Measurements from ENCODE around the gene IGF1R. TPM values are rescaled to one million over a fixed set of nuclear protein-coding genes. Genes with fewer than 3 reads are reported as not detected.
A peak's percentile ranks its signal among the peaks of the same experiment; 100 is the strongest.

IGF1R gene
- 100 to 1,000 TPM in 1 of 2 donors, 10 to 100 TPM in 1; 48.3 to 154 TPM for total RNA-seq
- 1 to 10 TPM; 5.9 to 7.0 TPM for polyA plus RNA-seq
- long read RNA-seq, donor 1: 0 reads
- long read RNA-seq, donor 2: 0 reads
- long read RNA-seq, donor 3: 0 reads
- long read RNA-seq, donor 4: 0 reads
- long read RNA-seq, donor 5: 0 reads

DNA sequence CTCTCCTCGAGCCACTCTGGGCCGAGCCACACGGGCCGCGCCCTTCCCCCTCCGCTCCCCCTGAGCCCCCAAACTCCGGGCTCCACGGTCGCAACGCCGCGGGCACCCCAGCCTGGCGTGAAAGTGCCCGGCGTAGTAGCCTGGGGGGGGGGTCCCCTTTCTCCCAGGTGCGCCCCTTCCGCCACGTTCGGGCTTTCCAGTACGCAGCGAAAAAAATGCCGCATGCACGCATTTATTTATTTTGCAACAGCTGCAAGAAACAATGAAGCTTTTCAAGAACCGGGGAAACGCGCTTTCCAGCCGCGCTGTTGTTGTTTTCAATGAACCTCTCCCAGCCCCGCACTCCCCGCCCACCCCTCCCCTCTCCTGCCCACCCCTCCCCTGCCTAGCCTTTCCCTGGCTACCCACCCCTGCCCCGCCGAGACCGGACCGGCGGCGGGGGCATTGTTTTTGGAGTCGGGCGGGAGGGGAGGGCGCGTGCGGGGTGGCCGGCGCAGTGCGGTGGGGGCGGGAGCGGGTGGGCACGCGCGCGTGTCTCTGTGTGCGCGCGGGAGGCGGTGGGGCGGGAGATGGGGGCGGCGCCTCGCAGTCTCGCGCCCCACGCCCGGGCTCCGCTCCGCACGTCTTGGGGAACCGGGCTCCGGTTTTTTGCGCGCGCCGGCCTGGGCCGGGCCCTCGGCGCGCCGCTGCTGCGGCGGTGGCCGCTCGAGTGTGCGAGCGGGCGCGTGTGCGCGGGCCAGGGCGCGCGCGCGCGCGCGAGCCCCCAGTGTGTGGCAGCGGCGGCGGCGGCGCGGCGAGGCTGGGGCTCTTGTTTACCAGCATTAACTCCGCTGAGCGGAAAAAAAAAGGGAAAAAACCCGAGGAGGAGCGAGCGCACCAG is at the start of gene IGF1R:
Gene IGF1R (plus strand): TSS at position 766 of the 880 bp plus-strand sequence. CDS start 1,043 bp downstream, outside the sequence.
- TF ChIP-seq, protein P1, sequence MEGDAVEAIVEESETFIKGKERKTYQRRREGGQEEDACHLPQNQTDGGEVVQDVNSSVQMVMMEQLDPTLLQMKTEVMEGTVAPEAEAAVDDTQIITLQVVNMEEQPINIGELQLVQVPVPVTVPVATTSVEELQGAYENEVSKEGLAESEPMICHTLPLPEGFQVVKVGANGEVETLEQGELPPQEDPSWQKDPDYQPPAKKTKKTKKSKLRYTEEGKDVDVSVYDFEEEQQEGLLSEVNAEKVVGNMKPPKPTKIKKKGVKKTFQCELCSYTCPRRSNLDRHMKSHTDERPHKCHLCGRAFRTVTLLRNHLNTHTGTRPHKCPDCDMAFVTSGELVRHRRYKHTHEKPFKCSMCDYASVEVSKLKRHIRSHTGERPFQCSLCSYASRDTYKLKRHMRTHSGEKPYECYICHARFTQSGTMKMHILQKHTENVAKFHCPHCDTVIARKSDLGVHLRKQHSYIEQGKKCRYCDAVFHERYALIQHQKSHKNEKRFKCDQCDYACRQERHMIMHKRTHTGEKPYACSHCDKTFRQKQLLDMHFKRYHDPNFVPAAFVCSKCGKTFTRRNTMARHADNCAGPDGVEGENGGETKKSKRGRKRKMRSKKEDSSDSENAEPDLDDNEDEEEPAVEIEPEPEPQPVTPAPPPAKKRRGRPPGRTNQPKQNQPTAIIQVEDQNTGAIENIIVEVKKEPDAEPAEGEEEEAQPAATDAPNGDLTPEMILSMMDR (IDR thresholded peaks at IDR 0.05; ENCODE audit: control extremely low read depth, extremely low read depth): no peak
- peaks cover 0 to 5% (median 0%) of the 10 kb centered on the region in 4 donors for H3K36me3 ChIP-seq (ENCODE audit: control insufficient read depth in 4 of 4, insufficient read depth in 4 of 4, low read length in 4 of 4)
- peak; percentile 94 to 97 (median 95) for DNase-seq
- H3K9me3 ChIP-seq (ENCODE audit: control insufficient read depth in 4 of 4, insufficient read depth in 3 of 4, low read length in 3 of 4): peaks cover 0 to 2% (median 0%) of the 10 kb centered on the region in 4 donors
- H3K4me3 ChIP-seq: peak within 1 kb of the TSS; percentile 94
- ATAC-seq (ENCODE audit: insufficient read depth, low FRiP score): peak; percentile 89
- peaks cover 0 to 12% (median 0%) of the 10 kb centered on the region in 5 donors for H3K4me1 ChIP-seq (ENCODE audit: control insufficient read depth in 5 of 5, insufficient read depth in 5 of 5, low read length in 5 of 5)
- 0% methylated on average over 69 to 106 of the region's 106 CpGs for WGBS, 2 donors
- peak within 1 kb of the TSS; percentile 96 to 98 for H3K27ac ChIP-seq (ENCODE audit: low read depth in 1 of 2, low read length in 1 of 2)
- H3K27me3 ChIP-seq (ENCODE audit: control insufficient read depth in 3 of 3, insufficient read depth in 3 of 3, low read length in 2 of 3): peaks cover 0 to 17% (median 14%) of the 10 kb centered on the region in 3 donors
- H3K9ac ChIP-seq (ENCODE audit: insufficient read depth in 1 of 2, low read length in 2 of 2): no peak within 1 kb of the TSS

DNA sequence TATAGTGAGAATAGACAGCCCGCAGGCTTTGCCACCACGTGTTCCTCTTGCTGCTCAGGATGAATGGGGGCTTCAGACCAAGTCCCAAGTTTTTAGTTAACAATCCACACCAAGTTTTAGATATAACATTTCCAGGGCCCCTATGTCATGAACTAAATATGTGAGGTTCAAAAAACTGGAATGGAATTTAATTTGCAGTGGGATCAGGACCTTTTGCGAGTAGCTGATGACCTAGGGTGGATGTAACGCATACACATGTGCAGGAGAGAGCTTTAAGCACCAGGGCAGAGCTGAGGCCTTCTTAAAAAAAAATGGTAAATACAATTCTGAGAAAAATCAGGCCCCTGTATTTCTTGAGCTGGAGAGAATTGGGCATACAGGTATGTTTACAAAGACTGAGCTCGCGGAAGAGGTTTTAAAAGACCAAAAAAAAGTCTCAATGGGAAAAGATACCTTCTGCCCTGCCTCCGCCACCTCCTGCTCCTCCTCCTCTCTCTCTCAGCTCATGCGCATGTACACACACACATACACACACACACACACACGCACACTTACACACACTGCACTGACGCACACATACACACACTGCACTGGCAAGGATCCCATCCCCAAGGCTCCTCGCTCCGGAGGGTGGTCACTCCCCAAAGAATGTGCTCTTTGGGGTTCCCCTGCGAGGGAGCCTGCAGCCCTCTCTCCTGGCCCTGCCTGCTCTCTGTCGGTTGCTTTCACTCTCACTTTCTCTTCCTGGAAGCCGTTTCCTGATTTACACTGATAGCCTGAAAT is 48.2 kb upstream of the IGF1R start:
- Histone ChIP-seq H3K4me1 (ENCODE audit: control insufficient read depth in 5 of 5, insufficient read depth in 5 of 5, low read length in 5 of 5) (peaks cover 0 to 27% (median 0%) of the 10 kb centered on the region in 5 donors), H3K27me3 (ENCODE audit: control insufficient read depth in 3 of 3, insufficient read depth in 3 of 3, low read length in 2 of 3) (no peaks in the 10 kb centered on the region), H3K27ac (ENCODE audit: low read depth in 1 of 2, low read length in 1 of 2) (peak overlapping the region in 1 of 2 donors; percentile 18), H3K9ac (ENCODE audit: insufficient read depth in 1 of 2, low read length in 2 of 2) (peak overlapping the region; percentile 50 to 72), H3K4me3 (peak overlapping the region; percentile 25), H3K36me3 (ENCODE audit: control insufficient read depth in 4 of 4, insufficient read depth in 4 of 4, low read length in 4 of 4) (no peaks in the 10 kb centered on the region), H3K9me3 (ENCODE audit: control insufficient read depth in 4 of 4, insufficient read depth in 3 of 4, low read length in 3 of 4) (no peaks in the 10 kb centered on the region)
- DNase-seq (peak; percentile 83 to 92 (median 86)), ATAC-seq (ENCODE audit: insufficient read depth, low FRiP score) (peak; percentile 81)
- 7 to 10% methylated on average over 15 of the region's 15 CpGs for WGBS, 2 donors
- TF ChIP-seq, protein P1 (IDR thresholded peaks at IDR 0.05; ENCODE audit: control extremely low read depth, extremely low read depth): no peak

DNA sequence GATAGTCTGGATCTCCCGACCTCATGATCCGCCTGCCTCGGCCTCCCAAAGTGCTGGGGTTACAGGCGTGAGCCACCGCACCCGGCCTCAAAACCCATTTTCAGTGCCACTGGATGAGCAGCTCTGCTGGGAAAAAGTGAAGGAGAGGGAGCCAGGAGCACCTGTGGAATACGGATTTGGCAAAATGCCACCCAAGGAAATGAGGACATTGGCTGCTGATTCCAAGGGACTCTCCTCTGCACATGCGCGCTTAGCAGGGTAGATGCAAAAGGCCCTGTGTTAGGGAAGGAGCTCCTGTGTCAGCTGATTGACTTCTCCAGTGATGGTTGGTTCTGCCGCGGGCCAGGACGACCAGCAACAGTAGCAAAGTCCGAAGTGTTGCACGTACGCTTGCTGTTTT is 43.4 kb upstream of the IGF1R start:
- no peaks in the 10 kb centered on the region for H3K27me3 ChIP-seq (ENCODE audit: control insufficient read depth in 3 of 3, insufficient read depth in 3 of 3, low read length in 2 of 3)
- TF ChIP-seq, protein P1 (IDR thresholded peaks at IDR 0.05; ENCODE audit: control extremely low read depth, extremely low read depth): no peak
- ATAC-seq (ENCODE audit: insufficient read depth, low FRiP score): no peak
- H3K9me3 ChIP-seq (ENCODE audit: control insufficient read depth in 4 of 4, insufficient read depth in 3 of 4, low read length in 3 of 4): no peaks in the 10 kb centered on the region
- H3K9ac ChIP-seq (ENCODE audit: insufficient read depth in 1 of 2, low read length in 2 of 2): no peak overlapping the region
- no peak overlapping the region for H3K4me3 ChIP-seq
- no peak for DNase-seq
- H3K36me3 ChIP-seq (ENCODE audit: control insufficient read depth in 4 of 4, insufficient read depth in 4 of 4, low read length in 4 of 4): no peaks in the 10 kb centered on the region
- WGBS, 2 donors: 93 to 95% methylated on average over 15 of the region's 15 CpGs
- H3K4me1 ChIP-seq (ENCODE audit: control insufficient read depth in 5 of 5, insufficient read depth in 5 of 5, low read length in 5 of 5): peaks cover 0 to 7% (median 0%) of the 10 kb centered on the region in 5 donors
- no peak overlapping the region for H3K27ac ChIP-seq (ENCODE audit: low read depth in 1 of 2, low read length in 1 of 2)

All from lung (tissue), 16 donors.